Occipital lobe (tissue), 2 donors: ENCODE data around the gene SRSF12. TPM values are rescaled to one million over a fixed set of nuclear protein-coding genes. Genes with fewer than 3 reads are reported as not detected.

Source experiments
- DNase-seq: peaks from one replicate; lab custom pipeline; 2025; lab: John Stamatoyannopoulos, UW
- total RNA-seq: library from RNA; depleted of rRNA; stranded (reverse); fragments of >200 nt; gene quantifications from one replicate; pipeline ENCODE4 v1.2.3, GENCODE V29; 2014

SRSF12 gene
- 34.9 TPM for total RNA-seq

- DNase-seq, result peak; percentile 47
Measured at GRCh38 chr6:89117211-89118108, at the start of gene SRSF12. TSS of gene SRSF12 (minus strand) at chr6:89118071. CDS start at chr6:89117887, 184 bp downstream.

GRCh38 chr6:89162047-89162371 lies 44.1 kb upstream of the SRSF12 start:
- DNase-seq, result no peak

- no peak for DNase-seq
Measured at GRCh38 chr6:89161326-89162046, 43.6 kb upstream of the SRSF12 start.

GRCh38 chr6:89160331-89161092 lies 42.6 kb upstream of the SRSF12 start:
- DNase-seq, result no peak

- DNase-seq, result no peak
Measured at GRCh38 chr6:89154131-89154530, 36.3 kb upstream of the SRSF12 start.

- DNase-seq, result no peak
Measured at GRCh38 chr6:89148016-89148750, 30.3 kb upstream of the SRSF12 start.

GRCh38 chr6:89146718-89147700 lies 29.1 kb upstream of the SRSF12 start:
- DNase-seq, result no peak

GRCh38 chr6:89145956-89146717 lies 28.3 kb upstream of the SRSF12 start, which contains the start of gene PM20D2:
TSS of gene PM20D2 (plus strand) at chr6:89146055. CDS start at chr6:89146145, 90 bp downstream.
- DNase-seq, result peak; percentile 34

- no peak for DNase-seq
Measured at GRCh38 chr6:89145091-89145955, 27.5 kb upstream of the SRSF12 start.

- DNase-seq, result no peak
Measured at GRCh38 chr6:89144354-89144906, 26.6 kb upstream of the SRSF12 start.

- DNase-seq, result no peak
Measured at GRCh38 chr6:89140347-89141156, 22.7 kb upstream of the SRSF12 start.

GRCh38 chr6:89139509-89140346 lies 21.9 kb upstream of the SRSF12 start:
- DNase-seq, result no peak

- DNase-seq, result no peak
Measured at GRCh38 chr6:89138173-89138572, 20.3 kb upstream of the SRSF12 start.

- no peak for DNase-seq
Measured at GRCh38 chr6:89134723-89135122, 16.9 kb upstream of the SRSF12 start.

GRCh38 chr6:89133981-89134380 lies 16.1 kb upstream of the SRSF12 start:
- no peak for DNase-seq

- DNase-seq, result no peak
Measured at GRCh38 chr6:89132057-89132456, 14.2 kb upstream of the SRSF12 start.
